ENCODE data around the gene RPL36.

The RPL36 gene

GRCh38 chr19:5681391-5682106, 8.5 kb upstream of the RPL36 start:
- TF ChIP-seq CTCF (conservative IDR thresholded peaks at IDR 0.05; ENCODE audit: control insufficient read depth, insufficient read depth, low read depth, low read length): no peak
- no peak for DNase-seq (ENCODE audit: low read depth)
- peak overlapping the region; percentile 98 for H3K4me3 ChIP-seq (ENCODE audit: control insufficient read depth, low read depth, low read length)

GRCh38 chr19:5682107-5682482, 8.0 kb upstream of the RPL36 start:
- DNase-seq (ENCODE audit: low read depth): no peak
- no peak for TF ChIP-seq CTCF (conservative IDR thresholded peaks at IDR 0.05; ENCODE audit: control insufficient read depth, insufficient read depth, low read depth, low read length)
- no peak overlapping the region for H3K4me3 ChIP-seq (ENCODE audit: control insufficient read depth, low read depth, low read length)

- TF ChIP-seq CTCF (conservative IDR thresholded peaks at IDR 0.05; ENCODE audit: control insufficient read depth, insufficient read depth, low read depth, low read length): no peak
- DNase-seq (ENCODE audit: low read depth): peak; percentile 51
- H3K4me3 ChIP-seq (ENCODE audit: control insufficient read depth, low read depth, low read length): no peak overlapping the region
Measured at GRCh38 chr19:5683177-5683886, 6.8 kb upstream of the RPL36 start.

GRCh38 chr19:5684694-5685430, 5.2 kb upstream of the RPL36 start:
- no peak for DNase-seq (ENCODE audit: low read depth)
- no peak overlapping the region for H3K4me3 ChIP-seq (ENCODE audit: control insufficient read depth, low read depth, low read length)
- no peak for TF ChIP-seq CTCF (conservative IDR thresholded peaks at IDR 0.05; ENCODE audit: control insufficient read depth, insufficient read depth, low read depth, low read length)

- TF ChIP-seq CTCF (conservative IDR thresholded peaks at IDR 0.05; ENCODE audit: control insufficient read depth, insufficient read depth, low read depth, low read length): no peak
- peak overlapping the region; percentile 46 for H3K4me3 ChIP-seq (ENCODE audit: control insufficient read depth, low read depth, low read length)
- no peak for DNase-seq (ENCODE audit: low read depth)
Measured at GRCh38 chr19:5686326-5686646, 3.8 kb upstream of the RPL36 start.

- peak; percentile 64 for TF ChIP-seq CTCF (conservative IDR thresholded peaks at IDR 0.05; ENCODE audit: control insufficient read depth, insufficient read depth, low read depth, low read length)
- DNase-seq (ENCODE audit: low read depth): peak; percentile 90
- peak overlapping the region; percentile 46 for H3K4me3 ChIP-seq (ENCODE audit: control insufficient read depth, low read depth, low read length)
Measured at GRCh38 chr19:5686647-5687359, 3.3 kb upstream of the RPL36 start.
